SH-SY5Y (cell line): ENCODE measurements around the gene ACBD3.
A peak's percentile ranks its signal among the peaks of the same experiment; 100 is the strongest.

Source experiments
- GATA2 ChIP-seq: IDR thresholded peaks from 2 replicates; pipeline ENCODE4 v1.6.1; 2011; ENCODE audit warnings: mild to moderate bottlenecking, low read depth, low read length
- GATA3 ChIP-seq: IDR thresholded peaks from 2 replicates; pipeline ENCODE4 v1.6.1; 2011; ENCODE audit warnings: low read depth, mild to moderate bottlenecking, low read length, moderate library complexity

The ACBD3 gene

DNA sequence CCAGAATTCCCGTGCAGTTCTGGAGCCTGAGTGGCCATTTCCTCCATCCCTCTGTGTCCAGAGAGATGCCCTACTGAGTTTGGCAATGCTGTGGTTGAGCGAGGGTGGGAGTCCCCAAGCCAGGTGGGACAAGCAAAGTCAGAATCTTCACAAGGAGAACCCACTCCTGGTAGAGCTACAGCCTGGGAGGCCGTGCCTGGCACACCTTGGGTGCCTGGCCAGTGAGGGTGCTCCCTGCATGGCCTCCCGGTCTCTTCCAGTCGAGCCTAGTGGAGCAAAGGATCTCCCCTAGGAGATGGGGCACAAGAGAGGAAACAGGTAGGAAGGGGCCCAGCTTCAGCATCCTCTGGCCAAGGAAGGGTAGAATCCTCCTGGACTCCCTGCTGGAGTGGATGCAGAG, 66.1 kb downstream of the ACBD3 start:
- TF ChIP-seq GATA2: no peak
- no peak for TF ChIP-seq GATA3

DNA sequence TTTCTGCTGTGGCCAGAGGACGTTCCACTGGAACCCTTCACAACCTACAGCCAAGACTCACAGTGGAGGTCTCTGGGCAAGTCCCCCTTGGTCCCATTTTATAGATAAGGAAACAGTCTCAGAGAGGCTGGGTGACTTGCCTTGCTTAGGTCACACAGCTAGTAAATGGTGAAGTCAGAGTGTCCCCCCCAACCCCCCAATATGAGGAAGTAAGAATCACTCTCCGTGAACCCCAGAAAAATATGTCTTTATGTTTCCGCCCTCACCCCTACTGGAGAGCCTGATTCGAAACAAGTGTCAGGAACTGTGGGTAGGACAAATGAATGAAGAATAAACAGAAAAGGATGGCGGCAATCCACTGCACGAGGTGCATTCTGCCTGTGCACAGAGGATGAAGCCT, 67.4 kb downstream of the ACBD3 start:
- TF ChIP-seq GATA2: no peak
- TF ChIP-seq GATA3: no peak

DNA sequence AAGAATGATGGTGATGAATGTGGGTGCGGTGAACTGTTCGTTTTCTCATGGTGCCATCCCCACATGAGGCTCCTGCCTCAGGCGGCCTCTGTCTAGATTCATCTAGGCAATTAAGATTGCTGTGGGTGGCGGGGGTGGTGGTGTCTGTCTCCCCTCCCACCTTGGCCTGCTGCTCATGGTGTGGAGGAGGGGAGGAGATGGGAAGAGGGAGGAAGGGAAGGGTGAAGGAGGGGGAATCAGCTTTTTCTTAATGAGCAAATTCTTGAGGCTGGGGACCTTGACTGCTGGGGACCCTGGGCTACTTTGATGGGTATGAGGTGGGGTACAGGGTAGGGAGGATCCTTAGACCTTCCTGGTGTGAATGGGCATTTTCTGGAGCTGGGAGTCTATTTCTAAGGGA, 68.2 kb downstream of the ACBD3 start:
- no peak for TF ChIP-seq GATA2
- TF ChIP-seq GATA3: no peak

DNA sequence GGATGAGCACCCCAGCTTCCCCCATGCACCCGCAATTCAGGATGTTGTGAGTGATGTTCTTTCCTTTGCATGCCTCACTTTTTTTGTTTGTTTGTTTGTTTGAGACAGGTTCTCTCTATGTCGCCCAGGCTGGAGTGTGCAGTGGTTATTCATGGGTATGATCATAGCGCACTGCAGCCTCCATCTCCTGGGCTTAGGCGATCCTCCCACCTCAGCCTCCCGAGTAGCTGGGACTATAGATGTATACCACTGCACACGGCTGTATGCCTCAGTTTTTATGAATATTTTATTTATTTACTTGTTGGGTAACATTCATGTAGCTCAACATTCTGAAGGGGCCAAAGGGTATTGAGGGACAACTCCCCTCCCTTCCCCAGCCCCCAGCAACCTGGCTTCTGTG, 69.2 kb downstream of the ACBD3 start:
- no peak for TF ChIP-seq GATA3
- no peak for TF ChIP-seq GATA2

DNA sequence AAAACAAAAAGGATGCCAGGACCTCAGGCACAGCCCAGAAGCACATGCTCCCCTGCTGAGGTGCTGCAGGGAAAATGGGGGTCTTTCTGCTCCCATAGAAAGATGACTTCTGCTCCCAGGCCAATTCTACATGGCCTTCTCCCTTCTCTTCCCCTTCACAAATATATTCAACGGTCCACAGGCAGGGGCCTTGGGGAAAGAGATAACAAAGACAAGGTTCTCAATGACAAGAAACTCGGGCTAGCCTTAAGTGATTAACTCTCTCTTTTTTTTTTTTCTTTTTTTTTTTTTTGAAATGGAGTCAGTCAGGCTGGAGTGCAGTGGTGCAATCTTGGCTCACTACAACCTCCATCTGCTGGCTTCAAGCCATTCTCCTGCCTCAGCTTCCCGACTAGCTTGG, 69.9 kb downstream of the ACBD3 start:
- TF ChIP-seq GATA3 (no peak), GATA2 (no peak)

DNA sequence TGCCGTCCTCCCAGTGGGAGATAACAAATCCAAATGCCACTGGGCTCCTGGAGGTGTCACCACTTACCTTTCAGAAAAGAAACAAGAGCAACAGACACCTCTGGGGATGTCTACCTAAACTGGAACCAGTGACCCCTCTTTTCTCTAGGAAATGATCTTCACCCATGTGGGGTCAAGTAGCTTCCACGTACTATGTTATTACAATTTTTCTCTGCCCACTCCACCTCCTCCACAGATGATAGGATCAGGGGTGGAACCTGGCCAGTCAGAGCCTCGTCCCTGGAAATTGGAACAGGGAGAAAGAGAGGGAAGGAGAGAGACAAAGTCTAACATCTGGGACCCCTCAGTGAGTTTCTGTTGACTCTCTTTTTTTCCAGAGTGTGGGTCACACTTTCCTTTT, 73.9 kb downstream of the ACBD3 start:
- TF ChIP-seq GATA3 (no peak), GATA2 (no peak)

DNA sequence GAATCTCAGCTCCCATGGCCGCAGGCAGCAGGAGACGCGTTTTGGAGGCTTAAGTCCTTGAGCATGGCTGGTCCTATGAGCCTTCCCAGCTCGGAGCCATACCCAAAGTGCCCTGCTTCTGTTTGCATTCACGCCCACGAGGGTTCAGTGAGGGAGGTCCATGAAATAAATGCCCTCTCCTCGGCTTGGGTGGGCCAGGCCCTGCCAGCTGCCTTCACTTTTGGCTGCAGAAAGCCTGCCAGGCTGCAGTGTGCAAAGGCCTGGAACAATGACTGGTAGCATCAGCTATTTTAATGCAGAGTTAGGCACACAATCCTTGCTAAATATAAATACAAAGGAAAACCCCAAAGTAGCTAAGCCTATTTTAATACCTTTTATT, 74.7 kb downstream of the ACBD3 start:
- TF ChIP-seq GATA2 (no peak), GATA3 (no peak)

DNA sequence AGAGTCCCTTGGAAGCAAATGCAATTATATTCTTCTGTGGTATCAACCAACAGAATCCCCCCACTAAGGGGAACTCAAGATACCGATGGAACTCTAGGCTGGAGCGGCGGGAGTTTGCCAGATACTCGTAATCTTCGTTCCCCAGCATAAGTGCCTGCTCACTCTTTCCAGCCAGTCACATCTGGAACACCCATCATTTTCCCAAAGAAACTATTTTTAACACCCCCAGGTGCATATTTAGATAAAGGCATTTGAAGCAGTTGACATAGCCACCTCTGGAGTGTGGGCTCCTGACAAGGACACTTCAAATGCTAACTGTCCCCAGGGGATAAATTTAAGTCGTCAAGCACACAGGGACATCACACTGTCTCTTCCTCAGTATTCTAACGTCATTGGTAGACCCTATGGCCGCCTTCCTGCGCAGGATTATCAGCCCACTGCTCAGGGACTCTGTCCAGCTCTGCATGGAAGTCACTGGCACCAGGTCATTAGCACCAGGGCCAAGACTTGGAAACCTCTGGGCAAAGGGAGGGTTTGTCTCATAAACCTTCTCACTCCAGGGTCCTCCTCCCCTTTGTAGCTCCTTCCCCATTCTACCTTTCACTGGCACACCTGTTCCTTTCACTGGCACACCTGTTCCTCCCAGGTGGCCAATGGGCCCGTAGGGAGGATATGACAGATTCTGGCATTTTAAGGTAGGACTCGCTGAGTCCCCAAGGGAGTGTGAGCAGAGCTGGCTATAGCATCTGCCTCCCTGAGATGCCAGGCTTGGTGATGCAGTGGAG, 75.3 kb downstream of the ACBD3 start:
- TF ChIP-seq GATA3 (no peak), GATA2 (no peak)

DNA sequence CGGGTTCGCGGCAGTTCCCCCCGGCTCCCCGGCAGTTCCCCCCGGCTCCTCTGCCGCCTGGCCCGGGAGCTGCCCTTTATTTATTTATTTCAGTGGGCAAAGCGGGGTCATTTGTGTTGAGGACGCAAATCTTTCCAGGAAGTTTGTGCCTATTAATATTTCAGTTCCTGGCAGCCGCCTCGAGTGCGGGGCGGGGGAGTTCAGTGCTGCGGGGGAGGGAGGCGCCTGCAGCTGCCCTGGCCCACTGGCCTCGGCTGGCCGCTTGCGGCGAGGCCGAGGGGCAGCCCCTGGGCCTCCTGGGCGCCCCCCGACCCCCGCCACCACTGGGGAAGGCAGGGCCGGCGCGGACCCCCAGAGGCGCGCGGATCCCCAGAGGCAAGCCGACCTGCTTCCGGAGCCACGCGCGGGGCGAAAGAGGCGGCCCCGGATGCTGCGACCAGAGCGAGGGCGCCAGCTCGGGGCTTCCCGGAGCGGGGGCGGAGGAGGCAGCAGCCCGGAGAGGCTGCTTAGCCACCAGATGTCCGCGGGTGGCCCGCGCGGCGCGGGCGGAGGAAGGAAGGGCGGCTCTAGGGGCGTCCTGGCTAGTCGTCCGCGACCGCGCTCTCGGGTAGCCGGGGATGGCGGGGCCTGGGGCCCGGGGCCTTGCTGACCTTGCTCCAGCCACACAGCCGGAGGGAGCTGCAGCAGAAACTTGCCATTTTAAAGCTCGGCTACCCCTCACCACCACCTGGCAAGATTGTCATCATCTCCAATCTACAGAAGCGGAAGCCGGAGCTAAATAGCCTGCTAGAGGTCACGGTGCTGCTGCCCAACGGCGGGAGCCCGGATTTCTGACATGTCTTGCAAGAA, 76.1 kb downstream of the ACBD3 start:
- TF ChIP-seq GATA3 (no peak), GATA2 (peak; percentile 80)

DNA sequence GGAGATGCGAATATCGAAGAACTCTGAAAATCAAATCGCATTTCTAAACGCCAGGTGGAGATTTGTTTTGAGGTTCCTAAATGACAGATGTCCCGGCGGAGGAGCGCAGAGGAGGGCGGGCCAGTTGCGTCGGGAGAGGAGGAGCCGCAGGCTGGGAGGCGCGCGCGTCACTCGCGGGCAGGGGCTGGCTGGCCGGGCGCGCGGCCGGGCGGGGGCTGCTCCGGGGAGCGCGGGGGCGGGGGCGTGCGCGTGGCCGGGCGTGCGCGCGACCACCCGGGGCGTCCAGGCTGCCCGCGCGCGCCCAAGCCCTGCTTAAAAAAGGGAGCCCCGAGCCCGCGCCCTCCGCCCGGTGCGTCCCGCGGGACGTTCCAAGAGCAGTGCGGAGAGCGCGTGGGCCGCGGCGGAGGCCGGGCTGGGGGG, 76.7 kb downstream of the ACBD3 start:
- no peak for TF ChIP-seq GATA3
- no peak for TF ChIP-seq GATA2

DNA sequence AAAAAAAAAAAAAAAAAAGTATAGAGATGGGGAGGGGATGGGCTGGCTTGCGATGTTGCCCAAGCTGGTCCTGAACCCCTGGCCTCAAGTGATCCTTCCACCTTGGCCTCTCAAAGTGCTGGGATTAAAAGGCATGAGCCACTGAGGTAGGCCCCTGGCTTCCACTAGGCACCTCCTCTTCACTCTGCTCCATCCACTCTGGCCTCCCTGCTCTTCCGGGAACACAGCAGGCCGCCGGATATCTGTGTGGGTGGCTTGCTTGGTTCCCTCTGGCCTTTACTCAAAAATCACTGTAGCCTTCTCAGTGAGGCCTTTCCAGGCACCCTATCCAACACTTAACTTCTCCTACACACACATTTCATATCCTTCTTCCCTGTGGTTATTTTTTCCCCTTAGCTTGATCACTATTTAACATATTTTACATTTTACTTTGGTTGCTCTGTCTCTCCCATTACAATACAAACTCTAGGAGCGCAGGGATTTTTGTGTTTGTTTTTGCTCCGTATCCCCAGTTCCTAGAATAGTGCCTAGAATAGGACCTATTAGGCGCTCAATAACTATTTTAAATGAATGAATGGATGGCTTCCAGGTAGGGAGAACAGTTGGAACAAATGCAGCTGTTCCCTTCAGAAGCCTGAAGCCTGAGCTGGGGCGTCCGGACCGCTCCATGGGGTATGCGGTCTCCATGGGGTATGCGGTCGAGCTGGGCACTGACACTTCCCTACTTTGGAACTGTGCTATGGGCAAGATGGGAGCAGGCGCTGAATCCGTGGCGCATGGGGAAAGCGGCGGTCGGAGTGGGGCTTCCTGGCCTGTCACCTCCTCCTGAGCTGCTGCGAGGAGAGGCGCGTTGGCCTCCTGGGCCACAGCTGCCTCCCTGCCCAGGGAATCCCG, 77.4 kb downstream of the ACBD3 start:
- TF ChIP-seq GATA2 (no peak), GATA3 (no peak)

DNA sequence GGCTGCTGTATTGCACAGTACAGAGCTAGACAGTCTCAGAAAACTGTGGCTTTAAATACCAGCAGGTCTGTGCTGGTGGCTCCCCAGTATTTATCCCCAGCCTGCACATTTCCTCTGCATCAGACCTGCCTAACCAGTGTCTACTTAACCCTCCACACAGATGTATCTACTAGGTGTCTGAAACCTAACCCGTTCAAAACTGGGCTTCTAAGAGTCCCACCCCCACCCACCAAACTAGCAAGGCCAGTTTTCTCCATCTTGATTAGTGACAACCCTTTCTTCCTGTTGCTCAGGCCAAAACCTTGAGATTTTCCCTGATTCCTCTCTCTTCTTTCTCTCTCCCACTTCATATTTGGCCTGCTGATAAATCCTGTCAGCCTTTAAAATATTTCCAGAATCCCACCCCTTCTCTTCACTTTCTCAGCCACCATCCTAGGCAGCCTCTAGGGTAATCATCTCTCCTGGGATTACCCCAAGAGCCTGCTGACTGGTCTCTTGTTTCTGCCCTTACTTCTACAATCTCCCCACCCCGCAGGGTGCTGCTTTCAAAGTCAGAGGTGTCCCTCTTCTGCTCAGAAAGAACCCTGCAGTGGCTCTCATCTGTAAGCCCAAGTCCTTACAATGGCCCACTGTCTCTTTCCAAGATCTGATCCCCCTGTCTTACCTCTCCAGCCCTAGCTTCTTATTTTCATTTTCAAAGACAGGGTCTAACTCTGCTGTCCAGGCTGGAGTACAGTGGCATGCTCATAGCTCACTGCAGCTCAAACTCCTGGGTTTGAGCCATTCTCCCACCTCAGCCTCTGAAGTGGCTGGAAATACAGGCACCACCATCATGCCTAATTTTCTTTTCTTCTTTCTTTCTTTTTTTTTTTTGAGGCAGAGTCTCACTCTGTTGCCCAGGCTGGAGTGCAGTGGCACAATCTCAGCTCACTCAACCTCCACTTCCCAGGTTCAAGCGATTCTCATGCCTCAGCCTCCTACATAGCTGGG, 78.8 kb downstream of the ACBD3 start:
- TF ChIP-seq GATA3 (no peak), GATA2 (no peak)

DNA sequence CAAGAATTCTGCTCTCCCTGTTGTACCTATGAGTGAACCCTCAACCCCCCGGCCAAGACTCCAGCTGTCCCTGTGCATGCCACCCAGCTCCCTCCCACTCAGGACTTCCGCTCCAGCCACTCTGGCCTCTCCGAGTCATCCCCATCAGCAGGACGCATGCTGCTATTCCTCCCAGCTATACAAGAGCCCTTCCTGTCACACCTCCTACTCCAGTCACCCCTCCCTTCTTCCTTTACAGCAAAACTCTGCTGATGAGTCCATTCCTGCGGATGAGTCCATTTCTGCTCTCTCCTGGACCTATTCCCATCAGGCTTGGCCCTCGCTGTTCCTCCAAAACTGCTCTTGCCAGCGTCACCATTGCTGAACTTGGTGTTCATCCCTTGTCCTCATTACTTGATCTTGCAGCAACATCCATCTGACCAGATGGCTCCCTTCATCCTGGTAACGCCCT, 81.8 kb downstream of the ACBD3 start:
- TF ChIP-seq GATA2 (no peak), GATA3 (no peak)
